ENCODE results near the gene RSL24D1. TPM values are rescaled to one million over a fixed set of nuclear protein-coding genes. Genes with fewer than 3 reads are reported as not detected.

Gene RSL24D1
- total and polyA plus RNA-seq, 9 of the 15 experiments (the other 6 are each of a cell fraction or from before 2014, with no cell fraction given) = 133 to 324 (median 223) TPM

- Histone ChIP-seq H4K20me1 (replicated peaks; ENCODE audit: control insufficient read depth, insufficient read depth, low read length) (peaks cover 30% of the 10 kb centered on the region; the same call in 1 of the 2 replicates), H3K4me2 (ENCODE audit: insufficient read depth, low read length) (peak overlapping the region; percentile 91), H3K9me1 (ENCODE audit: control insufficient read depth, insufficient read depth, low read length) (no peaks in the 10 kb centered on the region), H3K36me3 (ENCODE audit: control insufficient read depth, insufficient read depth, low read length) (peaks cover 45% of the 10 kb centered on the region), H3K9ac (ENCODE audit: insufficient read depth in 1 of 2, low read depth in 2 of 2, low read length in 2 of 2) (peak overlapping the region; percentile 99), H3K27me3 (ENCODE audit: control insufficient read depth in 2 of 2, insufficient read depth in 2 of 2, low read length in 2 of 2) (no peaks in the 10 kb centered on the region), H3K9me3 (replicated peaks; ENCODE audit: control insufficient read depth, insufficient read depth, low read depth, low read length) (peaks cover 13% of the 10 kb centered on the region), H3K27ac (ENCODE audit: extremely low read depth, low read depth, low read length) (peak overlapping the region; percentile 94), H3K79me2 (ENCODE audit: control insufficient read depth, insufficient read depth, low read length) (peaks cover 60% of the 10 kb centered on the region), H3K4me3 (peak overlapping the region; percentile 90), H2AFZ (ENCODE audit: low read depth, low read length) (peak overlapping the region; percentile 93), H3K4me1 (replicated peaks in 1 of 2; ENCODE audit: control insufficient read depth in 2 of 2, insufficient read depth in 2 of 2, low read length in 2 of 2) (peaks cover 3 to 20% of the 10 kb centered on the region in 2 experiments; a peak in 3 of 5 replicates)
- FAIRE-seq (no peak), ATAC-seq (no peak), DNase-seq (ENCODE audit: extremely low read depth in 1 of 4, low spot score in 3 of 4) (peak in 1 of 4 experiments; percentile 25)
- WGBS (ENCODE audit: insufficient coverage, low coverage, missing lambda C conversion rate) = 0% methylated on average over 9 of the region's 9 CpGs
- intact Hi-C loops (cut with micrococcal nuclease) = loop anchor here (5.0 kb wide), 2 partner anchors 91 to 241 kb away; partner anchors contain the start of gene RAB27A
- in situ Hi-C loops (cut with MboI) = no loop called here
- POLR2A ChIA-PET = interaction anchor here (1.1 to 2.2 kb wide), 5 partner anchors 11 to 244 kb away, joined by 3 to 24 read pairs (median 5); partner anchors contain the start of gene PIERCE2
- TF ChIP-seq HNRNPK (IDR thresholded peaks at IDR 0.05; ENCODE audit: low read depth, low read length, poor library complexity, severe bottlenecking) (no peak), MCM7 (IDR thresholded peaks at IDR 0.05) (no peak), SPI1 (IDR thresholded peaks at IDR 0.05; ENCODE audit: borderline replicate concordance, low read depth, low read length) (peak; percentile 66; the same call in 1 of the 2 replicates), NFE2 (IDR thresholded peaks at IDR 0.05; ENCODE audit: low read depth) (no peak), ZBTB9 (CRISPR knock-in tag; IDR thresholded peaks at IDR 0.05) (no peak), CHD1 (IDR thresholded peaks at IDR 0.05; ENCODE audit: low read length) (peak; percentile 29)
- no TSS peak for BruUV-seq (replicated peaks)
- CTCF ChIA-PET (ENCODE audit: low intra/inter-chr PET ratio) = interaction anchor here (1.2 kb wide), 1 partner anchor 97 kb away, joined by 5 read pairs; no protein-coding TSS in a partner anchor
Measured at GRCh38 chr15:55195996-55196395, 745 bp downstream of the RSL24D1 start.

Measured in K562 (cell line).